GM21529 (cell line): ENCODE data around the gene LNPK.
"Not testable (repeated sequence)": the region's sequence is repeated elsewhere in the genome, so short reads cannot be mapped to it uniquely, and the experiment has no call there.

Source experiments
- ATAC-seq: cut with Tn5 transposase; IDR thresholded peaks from one replicate; pipeline ENCODE4 v1.9.1; 2021; ENCODE audit not compliant: unreplicated experiment

Gene LNPK, protein sequence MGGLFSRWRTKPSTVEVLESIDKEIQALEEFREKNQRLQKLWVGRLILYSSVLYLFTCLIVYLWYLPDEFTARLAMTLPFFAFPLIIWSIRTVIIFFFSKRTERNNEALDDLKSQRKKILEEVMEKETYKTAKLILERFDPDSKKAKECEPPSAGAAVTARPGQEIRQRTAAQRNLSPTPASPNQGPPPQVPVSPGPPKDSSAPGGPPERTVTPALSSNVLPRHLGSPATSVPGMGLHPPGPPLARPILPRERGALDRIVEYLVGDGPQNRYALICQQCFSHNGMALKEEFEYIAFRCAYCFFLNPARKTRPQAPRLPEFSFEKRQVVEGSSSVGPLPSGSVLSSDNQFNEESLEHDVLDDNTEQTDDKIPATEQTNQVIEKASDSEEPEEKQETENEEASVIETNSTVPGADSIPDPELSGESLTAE

DNA sequence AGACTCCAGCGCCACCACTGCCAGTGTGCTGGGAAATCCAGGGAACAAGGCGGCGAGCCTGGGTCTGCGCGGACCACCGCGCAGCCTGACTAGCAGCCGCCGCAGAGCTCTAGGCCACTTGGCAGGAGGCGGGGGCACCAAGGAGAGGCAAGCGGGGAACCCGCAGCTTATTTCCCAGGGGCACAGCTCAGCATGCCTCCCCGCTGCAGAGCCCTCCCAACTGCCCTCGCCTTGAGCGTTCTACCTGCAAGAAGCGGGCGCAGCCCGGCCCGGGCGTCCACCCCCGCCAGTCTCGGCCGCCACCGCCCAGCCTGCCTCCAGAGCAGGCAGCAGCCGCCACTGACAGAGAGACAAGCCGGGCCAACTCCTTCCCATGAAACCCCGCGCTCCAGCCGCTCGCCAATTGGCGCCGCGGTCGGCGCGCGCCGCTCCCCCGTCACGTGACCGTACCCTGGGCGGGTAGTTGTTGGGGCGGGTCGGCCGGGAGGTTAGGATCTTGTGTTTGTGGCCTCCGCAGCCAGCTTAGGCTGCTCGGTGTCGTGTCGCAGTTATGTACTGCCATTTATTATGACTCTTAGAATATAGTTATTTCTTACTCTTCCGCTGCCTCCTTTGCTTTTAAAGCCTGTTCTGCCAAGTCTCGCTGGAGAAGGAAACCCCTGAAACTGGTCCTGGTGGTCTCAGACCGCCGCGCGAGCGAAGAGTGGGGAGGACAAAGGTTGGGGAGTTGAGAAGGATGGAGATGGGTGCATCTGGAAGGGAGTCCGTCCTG lies at the start of gene LNPK:
Gene LNPK (minus strand): TSS at position 352 of the 772 bp plus-strand sequence. CDS start 6,683 bp downstream, outside the sequence.
- peak; percentile 88 for ATAC-seq

DNA sequence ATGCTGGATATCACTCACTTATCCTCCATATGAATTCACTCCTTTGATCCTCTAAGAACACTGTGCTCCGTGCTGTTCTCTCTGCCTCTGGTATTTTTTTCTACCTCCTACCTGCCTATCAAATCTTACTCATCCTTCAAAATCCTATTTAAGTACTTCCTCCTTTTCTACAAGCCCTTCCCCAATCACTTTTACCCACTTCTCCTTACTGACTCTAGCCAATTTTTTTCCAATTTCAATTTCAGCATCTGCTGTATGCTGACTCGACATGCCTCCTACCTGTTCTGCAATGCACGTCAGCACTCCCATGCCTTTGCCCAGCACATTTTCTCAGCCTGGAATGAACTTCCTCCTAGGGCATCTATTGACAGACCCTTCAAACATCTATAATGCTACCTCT lies 37.3 kb upstream of the LNPK start:
- no peak for ATAC-seq

DNA sequence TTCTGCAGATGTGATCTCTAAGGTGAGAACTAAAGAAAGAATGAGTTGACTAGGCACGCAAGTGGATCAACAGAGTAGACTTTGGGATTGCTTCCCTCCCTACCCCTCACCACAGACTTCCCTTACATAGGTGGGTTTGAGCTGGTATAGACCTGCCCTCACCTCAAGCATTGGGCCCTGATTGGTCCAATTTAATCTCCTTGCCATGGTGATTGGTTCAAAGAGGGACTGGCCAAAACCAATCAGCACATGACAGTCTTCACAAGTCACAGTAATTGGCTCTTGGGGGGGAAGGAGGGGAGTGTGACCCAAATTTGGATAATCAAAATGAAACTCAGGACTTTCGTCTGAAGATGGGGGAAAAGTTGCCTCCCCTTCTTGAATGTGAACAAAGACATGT lies 36.6 kb upstream of the LNPK start:
- no peak for ATAC-seq

DNA sequence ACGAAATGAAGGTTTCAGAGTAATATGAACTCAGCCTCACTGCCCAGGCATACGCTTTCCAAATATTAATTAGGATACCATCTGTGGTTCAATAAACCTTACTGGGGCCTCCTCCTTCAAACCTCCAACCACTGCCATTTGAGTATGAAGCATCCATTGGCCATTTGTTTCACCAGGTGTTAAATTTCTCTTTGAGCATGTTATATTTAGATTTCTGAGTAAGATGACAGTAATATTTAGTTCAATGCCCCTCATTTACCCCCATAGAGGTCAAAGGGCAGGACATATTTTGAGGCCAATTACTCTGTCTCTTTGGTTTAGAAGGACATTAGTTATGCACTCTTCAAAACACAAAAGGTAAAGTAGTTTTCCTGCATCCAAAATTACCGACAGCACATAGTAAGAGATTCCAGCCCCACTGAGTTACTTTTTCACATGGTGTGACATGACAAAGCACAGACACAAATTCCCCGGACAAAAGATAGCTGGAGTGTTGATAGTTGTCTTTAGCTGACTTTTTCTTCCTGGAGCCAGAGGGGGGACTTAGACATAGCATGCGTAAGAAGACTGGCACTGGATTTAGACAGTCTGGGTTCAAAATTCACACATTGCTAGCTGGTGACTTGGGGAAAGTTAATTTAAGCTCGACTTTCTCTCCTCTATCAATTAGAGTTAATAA lies 33.1 kb upstream of the LNPK start:
- no peak for ATAC-seq

DNA sequence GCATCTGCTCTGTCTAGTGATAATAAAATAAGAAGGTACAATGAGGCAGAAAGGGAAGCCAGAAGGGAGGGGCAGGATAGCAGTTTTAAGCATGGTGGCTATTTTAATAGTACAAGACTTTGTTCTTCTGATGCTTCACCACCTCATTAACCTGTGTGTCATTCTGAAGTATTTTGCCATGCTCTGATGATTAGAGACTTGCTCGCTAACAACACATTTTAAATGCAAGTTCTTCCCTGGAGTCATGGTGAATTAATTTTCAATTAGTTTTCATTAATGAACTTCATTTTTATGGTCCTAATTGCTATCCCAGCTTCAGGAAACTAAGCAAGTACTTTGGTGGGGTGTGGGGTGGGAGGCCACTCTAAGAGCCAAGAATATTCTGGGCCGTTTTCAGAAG lies 25.7 kb upstream of the LNPK start:
- no peak for ATAC-seq

DNA sequence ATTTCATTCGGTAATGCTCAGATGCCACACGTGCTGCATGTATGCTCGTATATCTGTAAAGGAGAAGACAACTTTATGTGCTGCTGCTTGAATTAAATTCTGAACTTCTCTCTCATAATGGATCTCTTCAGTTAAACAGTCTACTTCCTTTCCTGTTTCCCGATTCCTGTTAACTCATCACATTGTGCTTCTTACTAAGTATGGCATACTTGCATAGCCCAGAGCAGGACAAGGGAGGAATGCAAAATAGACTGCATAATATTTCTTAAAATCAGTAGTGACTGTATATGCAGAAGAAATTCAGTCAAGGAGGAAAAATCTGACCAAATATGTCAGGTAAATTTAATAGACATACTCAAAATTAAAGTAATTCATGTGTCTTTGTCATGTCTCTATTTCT lies 23.9 kb upstream of the LNPK start:
- ATAC-seq, result no peak

DNA sequence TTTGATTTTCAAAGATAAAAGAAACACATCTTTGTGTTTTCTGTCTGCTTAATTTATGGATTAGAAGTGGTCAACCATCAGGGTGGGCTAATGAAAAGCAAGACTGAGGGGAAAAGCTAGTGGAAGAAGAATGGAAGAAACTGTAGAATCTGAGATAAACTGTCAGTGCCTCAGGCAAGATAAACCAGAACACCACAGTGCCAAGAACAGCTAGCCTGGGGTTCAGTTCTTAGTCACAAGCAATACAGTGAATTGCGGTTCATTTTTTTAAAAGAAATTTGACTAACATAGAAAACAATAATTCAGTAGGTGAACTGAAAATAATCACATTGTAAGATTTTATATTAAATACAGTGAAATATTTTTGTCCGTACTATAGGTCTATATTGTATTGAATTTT lies 22.0 kb upstream of the LNPK start:
- no peak for ATAC-seq

DNA sequence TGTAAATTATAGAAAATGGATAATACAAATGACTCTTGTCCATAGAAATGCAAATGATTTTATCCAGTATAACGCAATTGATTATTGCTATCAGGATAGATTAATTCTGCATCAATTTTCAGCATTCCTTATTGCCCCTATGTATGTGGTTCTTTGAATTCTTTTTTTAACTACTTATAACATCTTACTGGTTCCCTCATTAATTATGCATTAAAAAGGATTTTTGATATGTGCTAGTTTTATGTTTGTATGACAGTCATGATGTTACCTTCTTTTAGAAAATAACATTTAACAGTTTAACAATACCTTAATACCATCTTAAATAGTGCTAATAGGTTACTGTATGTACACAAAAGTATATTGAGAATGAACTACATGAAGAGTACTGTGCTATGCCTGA lies 20.0 kb upstream of the LNPK start:
- no peak for ATAC-seq

DNA sequence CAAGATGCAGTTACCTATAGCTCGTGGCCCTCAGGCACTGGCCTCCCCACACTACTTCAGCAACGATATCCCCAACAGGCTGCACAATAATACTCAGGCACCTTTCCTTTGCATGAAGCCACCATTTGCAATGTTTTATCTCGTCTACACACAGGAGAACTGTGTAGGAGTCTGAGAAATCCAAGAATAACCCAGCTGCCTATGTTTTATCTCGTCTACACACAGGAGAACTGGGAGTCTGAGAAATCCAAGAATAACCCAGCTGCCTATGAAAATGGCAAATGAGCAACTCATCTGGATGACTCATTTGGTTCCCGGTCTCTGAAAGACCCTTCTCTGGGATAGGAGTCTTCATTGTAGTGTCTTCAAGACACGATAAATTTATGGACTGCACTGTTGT lies 18.3 kb upstream of the LNPK start:
- ATAC-seq, result no peak

DNA sequence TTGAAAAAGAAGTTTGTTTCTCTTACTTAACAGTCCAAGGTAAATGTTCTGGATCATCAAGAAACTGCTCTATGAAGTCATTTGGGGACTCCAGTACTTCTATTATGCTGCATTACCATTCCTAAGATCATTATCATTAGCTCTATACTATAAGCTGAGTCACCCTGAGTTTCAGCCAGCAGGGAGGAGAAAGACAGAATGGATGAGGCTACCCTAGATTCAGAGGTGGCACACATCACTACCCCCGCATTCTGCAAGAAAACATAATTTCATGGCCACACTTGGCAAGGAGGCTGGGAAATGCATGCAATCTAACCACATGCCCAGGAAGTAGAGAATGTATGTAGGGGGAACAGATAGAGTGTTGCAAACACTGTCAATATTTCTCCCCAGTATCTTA lies 16.6 kb upstream of the LNPK start:
- no peak for ATAC-seq

DNA sequence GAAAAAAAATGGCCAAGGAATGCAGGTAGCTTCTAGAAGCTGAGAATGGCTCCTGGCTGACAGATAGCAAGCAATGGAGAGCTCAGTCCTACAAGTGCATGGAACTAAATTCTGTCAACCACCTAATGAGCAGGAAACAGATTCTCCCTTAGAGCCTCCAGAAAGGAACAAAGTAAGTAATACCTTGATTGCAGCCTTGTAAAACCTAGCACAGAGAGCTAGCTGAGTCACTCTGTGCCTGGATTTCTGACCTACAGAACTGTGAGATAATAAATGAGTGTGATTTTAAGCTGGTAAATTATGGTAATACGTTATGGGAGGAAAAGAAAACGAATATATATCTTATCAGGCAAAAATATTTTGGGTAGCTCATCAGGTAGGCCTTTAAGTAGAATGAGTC lies 7.4 kb upstream of the LNPK start:
- ATAC-seq, result no peak

DNA sequence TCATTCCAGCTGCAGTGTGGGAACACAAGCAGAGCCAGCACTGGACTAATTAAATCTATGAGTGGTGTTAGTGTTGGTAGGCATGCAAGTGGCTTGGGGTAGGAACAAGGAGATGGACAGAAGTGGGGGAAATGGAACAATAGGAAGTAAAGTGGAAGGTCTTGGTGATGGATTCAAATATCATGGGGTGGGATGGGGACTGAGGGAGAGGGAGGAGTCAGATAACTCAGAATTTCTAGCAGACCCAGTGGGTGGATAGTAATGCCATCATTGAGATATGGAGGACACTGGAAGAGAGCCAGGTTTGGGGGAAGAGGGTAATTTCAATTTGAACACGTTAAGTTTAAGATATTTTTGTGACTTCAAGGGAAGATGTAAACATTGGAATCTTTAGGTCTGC lies 2.9 kb upstream of the LNPK start:
- ATAC-seq, result no peak

DNA sequence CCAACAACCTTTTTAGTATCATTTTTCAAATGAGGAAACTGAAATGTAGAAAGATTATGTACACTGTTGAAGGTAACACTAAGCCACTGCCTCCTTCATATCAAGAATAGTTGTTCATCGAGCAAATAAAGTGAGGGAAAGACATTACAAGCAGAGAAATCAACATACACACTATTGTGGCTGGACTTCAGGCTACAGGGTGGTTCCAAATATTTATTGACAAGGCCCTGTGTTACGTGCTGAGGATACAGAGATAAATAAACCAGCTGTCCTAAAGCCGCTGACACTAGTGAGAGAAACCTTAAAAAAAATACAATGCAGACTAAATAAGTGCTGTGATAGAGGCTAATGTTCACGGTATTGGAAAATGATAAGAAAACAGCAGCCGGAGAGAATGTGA lies 1.9 kb upstream of the LNPK start:
- ATAC-seq, result no peak

DNA sequence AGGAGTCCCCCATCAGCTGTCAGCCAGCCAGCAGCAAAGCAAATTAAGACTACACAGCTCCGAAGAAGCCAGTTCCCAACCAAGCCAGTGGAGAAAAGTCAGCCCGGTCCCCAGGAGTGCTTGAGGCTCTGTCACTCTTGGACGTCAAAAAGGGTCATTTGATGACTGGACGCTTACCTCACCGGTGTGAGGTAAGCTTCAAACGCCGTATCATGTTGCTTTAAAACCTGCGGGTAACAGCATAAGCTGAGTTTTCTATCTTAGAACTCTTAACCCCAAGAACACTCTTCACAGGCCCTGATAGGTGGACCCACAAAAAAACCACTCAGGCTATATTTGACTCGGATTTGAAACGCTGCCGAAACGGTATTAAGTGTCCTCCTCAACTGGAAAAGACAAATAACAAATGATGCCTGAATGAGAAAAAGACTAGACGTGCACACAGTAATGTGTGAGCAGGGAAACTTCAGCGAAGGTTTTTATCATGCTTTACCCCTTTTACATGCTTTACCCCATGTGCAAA lies 682 bp upstream of the LNPK start:
- no peak for ATAC-seq

DNA sequence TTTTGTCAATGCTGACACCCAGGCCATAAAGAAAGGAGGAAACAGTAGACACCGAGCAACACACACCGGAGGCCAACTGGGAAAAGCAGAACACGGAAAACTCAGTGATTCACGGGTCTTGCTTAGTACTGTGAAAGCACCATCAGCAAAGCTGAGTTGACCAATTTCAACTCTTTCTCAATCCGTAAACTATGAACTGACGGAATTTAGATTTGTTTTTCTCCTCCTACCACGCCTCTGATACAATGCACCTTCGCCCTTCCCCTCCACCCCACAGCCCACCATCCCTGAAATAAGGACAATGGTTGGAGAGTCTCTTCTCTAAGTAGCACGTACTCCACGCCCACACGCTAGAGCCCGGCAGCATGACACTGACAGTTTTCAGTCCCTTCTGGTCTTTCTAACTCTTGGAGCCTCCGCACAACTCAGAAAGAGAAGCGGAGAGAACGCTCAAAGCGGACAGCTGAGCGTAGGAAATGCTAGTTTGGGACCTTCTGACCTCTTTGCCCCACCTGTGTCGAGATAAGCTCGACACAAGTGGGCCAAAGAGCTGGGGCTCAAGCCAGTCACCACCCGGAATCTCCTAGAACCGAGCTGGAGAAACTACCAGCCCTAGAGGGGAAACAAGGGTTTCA lies 669 bp downstream of the LNPK start:
- peak; percentile 59 for ATAC-seq

DNA sequence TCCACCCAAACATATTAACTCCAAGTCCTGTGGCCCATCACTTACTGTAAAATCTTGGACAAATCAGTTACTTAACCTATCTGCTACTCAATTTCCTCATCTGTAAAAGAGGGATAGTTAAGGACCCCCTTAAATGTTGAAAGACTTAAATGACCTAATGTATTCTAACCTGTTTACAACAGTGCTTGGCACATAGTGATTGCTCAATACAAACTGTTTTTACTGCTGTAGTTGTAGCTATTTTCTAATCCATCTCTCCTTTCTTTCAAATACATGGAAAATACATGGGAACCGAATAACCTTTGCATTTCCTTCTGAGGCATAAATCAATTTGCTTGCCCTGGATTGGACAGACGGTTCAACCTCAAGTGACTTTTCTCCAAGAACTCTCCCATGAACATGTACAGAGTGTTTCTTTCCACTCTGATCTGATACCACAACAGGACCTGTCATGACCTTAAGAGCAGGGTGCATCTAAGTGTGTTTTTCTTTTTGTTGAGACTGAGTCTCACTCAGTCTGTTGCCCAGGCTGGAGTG lies 2.7 kb downstream of the LNPK start:
- no peak for ATAC-seq

DNA sequence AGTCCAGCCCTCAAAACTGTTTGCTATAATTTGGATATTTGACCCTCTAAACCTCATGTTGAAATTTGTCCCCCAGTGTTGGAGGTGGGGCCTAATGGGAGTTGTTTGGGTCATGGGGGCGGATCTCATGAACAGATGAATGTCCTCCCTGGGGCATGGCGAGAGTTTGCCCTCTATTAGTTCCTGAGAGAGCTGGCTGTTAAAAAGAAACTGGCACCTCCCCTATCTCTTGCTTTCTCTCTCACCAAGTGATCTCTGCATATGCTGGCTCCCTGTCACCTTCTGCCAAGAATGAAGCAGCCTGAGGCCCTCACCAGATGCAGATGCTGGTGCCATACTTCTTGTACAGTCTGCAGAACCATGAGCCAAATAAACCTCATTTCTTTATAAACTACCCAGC lies 12.0 kb downstream of the LNPK start:
- ATAC-seq, result no peak

DNA sequence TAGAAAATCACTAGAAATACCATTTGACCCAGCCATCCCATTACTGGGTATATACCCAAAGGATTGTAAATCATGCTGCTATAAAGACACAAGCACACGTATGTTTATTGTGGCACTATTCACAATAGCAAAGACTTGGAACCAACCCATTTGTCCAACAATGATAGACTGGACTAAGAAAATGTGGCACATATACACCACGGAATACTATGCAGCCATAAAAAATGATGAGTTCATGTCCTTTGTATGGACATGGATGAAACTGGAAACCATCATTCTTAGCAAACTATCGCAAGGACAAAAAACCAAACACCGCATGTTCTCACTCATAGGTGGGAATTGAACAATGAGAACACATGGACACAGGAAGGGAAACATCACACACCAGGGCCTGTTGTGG lies 14.9 kb downstream of the LNPK start:
- ATAC-seq, result not testable (repeated sequence)

DNA sequence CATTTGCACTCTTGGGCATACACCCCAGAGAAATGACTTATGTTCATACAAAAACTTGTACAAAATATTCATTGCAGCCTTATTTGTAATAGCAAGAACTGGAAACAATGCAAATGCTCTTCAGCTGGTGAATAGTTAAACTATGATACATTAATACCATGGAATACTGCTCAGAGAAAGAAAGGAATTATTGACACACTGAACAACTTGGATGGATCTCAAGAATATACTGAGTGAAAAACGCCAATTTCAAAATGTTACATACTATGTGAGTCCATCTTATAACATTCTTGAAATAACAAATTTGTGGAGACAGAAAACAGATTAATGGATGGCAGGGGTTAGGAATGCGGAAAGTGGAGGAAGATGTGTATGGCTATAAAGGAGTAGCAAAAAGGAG lies 17.2 kb downstream of the LNPK start:
- ATAC-seq, result no peak

DNA sequence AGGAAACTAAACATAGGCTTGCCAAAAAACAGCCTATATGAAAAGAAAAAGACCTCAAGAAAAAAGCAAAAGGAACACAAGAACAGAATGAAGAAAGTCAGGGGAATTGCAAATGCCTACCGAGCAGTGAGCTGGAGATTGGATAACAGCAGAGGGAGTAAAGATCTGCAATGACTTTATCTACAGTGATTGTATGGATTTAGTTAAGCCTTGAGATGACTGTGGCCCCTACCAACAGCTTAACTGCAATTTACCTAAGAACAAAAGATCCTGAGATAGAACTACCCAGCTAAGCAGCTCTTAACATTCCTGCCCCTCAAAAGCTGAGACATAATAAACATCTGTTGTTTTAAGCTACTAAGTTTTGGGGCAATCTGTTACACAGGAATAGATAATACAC lies 20.5 kb downstream of the LNPK start:
- no peak for ATAC-seq
